Measurements from ENCODE around the gene DSN1. TPM values are rescaled to one million over a fixed set of nuclear protein-coding genes. Genes with fewer than 3 reads are reported as not detected.

The DSN1 gene
- total RNA-seq, 1 experiment from 2014 or later = 7.8 TPM

DNA sequence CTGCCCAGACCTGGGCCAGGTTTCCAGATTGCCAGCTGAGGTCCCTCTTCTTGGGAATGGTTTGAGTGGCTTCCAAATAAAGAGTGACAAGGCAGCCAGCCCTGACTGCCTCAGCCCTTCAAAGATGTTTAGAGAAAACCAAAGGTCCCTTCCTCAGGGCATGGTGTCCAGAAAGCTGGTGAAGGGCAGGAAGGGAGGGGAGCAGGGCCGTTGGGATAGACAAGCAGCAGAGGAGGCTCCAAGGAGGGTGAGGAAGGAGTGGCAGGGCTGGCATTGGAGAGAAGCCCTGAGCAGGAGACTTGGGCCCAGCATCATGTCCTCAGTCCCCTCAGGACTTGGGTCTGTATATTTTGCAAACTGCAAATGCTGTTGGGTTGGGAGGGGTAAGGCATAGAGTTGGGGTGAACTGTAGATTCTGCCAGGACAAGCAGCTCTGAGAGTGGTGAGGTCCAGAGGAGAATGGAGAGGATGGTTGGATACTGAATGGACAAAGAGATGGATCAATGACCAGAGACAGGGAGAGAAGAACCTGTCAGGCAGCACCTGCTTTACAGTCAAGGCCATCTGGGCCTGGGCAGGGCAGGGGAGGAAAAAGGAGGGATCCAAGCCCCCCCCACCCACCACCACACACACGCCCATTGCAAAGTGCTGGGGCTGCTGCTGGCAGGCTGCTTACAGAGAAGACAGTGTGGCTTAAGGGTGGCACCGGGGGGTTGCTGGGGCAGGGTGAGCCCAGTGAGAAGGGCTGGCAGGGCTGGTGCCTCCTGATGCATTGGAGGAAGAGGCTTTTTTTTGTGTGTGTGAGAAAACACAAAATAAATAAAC is 5.5 kb upstream of the DSN1 start:
- Mint-ChIP-seq H3K9me3 (ENCODE audit: unreplicated experiment) (no peaks in the 10 kb centered on the region), H3K36me3 (ENCODE audit: insufficient read depth, unreplicated experiment) (peaks cover 33% of the 10 kb centered on the region), H3K4me1 (ENCODE audit: insufficient read depth, unreplicated experiment) (no peaks in the 10 kb centered on the region), H3K27me3 (ENCODE audit: insufficient read depth, unreplicated experiment) (no peaks in the 10 kb centered on the region), H3K4me3 (ENCODE audit: unreplicated experiment) (no peak overlapping the region), H3K27ac (ENCODE audit: low read depth, unreplicated experiment) (peak overlapping the region; percentile 5)
- CTCF ChIA-PET = interaction anchor here (0.6 to 1.1 kb wide), 3 partner anchors 84 to 566 kb away, joined by 3 to 6 read pairs (median 4); a partner anchor contains a TSS
- TF ChIP-seq, protein P1, sequence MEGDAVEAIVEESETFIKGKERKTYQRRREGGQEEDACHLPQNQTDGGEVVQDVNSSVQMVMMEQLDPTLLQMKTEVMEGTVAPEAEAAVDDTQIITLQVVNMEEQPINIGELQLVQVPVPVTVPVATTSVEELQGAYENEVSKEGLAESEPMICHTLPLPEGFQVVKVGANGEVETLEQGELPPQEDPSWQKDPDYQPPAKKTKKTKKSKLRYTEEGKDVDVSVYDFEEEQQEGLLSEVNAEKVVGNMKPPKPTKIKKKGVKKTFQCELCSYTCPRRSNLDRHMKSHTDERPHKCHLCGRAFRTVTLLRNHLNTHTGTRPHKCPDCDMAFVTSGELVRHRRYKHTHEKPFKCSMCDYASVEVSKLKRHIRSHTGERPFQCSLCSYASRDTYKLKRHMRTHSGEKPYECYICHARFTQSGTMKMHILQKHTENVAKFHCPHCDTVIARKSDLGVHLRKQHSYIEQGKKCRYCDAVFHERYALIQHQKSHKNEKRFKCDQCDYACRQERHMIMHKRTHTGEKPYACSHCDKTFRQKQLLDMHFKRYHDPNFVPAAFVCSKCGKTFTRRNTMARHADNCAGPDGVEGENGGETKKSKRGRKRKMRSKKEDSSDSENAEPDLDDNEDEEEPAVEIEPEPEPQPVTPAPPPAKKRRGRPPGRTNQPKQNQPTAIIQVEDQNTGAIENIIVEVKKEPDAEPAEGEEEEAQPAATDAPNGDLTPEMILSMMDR (IDR thresholded peaks at IDR 0.05; ENCODE audit: unreplicated experiment) = no peak
- no TSS peak for BruUV-seq (replicated peaks)
- POLR2A ChIA-PET = interaction anchor here (0.5 kb wide), 1 partner anchor 77 kb away, joined by 5 read pairs; no protein-coding TSS in a partner anchor
- DNase-seq (ENCODE audit: unreplicated experiment) = no peak
- intact Hi-C loops (cut with micrococcal nuclease) = no loop called here

DNA sequence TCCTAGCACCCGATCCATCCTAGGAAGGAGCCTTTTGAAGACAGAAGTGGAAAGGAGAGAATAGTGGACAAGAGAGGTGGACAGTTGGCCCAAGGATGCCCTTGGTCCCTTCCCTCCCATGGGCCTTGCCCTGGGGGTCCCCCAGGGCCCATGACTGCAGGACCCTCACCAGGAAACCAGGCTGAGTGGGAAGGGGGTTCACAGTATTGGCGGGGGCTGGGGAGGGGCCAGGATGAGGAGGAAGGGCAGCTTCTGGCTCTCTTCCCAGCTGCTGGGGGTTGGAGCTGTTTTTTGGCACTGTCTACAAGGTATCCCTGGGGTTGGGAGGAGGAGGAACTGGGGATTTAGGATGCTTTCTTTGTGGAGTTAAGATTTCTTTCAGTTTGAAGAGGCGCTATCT is 4.0 kb upstream of the DSN1 start:
- POLR2A ChIA-PET = no interaction called here
- CTCF ChIA-PET = interaction anchor here (0.7 to 1.3 kb wide), 3 partner anchors 86 to 173 kb away, joined by 3 read pairs; a partner anchor contains a TSS
- TF ChIP-seq, protein P1 (IDR thresholded peaks at IDR 0.05; ENCODE audit: unreplicated experiment) = no peak

DNA sequence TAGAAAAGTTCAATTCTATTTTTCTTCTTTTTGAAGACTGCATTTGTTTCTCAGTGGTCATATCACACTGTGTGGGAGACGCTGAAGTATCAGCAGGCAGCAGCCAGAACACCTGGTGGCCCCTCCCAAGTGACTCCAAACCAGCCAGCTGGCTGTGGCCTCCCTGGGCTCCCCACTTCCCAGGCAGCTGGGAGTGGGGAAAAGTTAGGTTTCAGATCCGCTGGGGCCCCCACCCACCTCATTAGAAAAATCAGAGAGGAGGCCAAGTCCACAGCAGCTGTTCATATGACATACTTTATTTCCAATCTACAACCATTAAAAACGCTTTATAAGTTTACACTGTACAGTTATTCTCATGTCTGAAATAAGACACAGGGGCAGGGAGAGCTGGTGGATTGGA is 3.6 kb upstream of the DSN1 start:
- H3K27me3 Mint-ChIP-seq (ENCODE audit: insufficient read depth, unreplicated experiment) = no peaks in the 10 kb centered on the region
- TF ChIP-seq, protein P1 (IDR thresholded peaks at IDR 0.05; ENCODE audit: unreplicated experiment) = no peak
- POLR2A ChIA-PET = no interaction called here
- H3K4me3 Mint-ChIP-seq (ENCODE audit: unreplicated experiment) = no peak overlapping the region
- no peak overlapping the region for H3K27ac Mint-ChIP-seq (ENCODE audit: low read depth, unreplicated experiment)
- H3K4me1 Mint-ChIP-seq (ENCODE audit: insufficient read depth, unreplicated experiment) = peaks cover 7% of the 10 kb centered on the region
- H3K36me3 Mint-ChIP-seq (ENCODE audit: insufficient read depth, unreplicated experiment) = peaks cover 27% of the 10 kb centered on the region
- DNase-seq (ENCODE audit: unreplicated experiment) = no peak
- CTCF ChIA-PET = interaction anchor here (0.6 to 1.3 kb wide), 3 partner anchors 110 to 415 kb away, joined by 3 to 6 read pairs (median 3); no protein-coding TSS in a partner anchor
- intact Hi-C loops (cut with micrococcal nuclease) = no loop called here
- no TSS peak for BruUV-seq (replicated peaks)
- no peaks in the 10 kb centered on the region for H3K9me3 Mint-ChIP-seq (ENCODE audit: unreplicated experiment)

More for the DNA sequence above, 4.0 kb upstream of the DSN1 start:
- H3K4me3 Mint-ChIP-seq (ENCODE audit: unreplicated experiment) = no peak overlapping the region
- BruUV-seq (replicated peaks) = no TSS peak
- peaks cover 3% of the 10 kb centered on the region for H3K4me1 Mint-ChIP-seq (ENCODE audit: insufficient read depth, unreplicated experiment)
- no peak overlapping the region for H3K27ac Mint-ChIP-seq (ENCODE audit: low read depth, unreplicated experiment)
- H3K36me3 Mint-ChIP-seq (ENCODE audit: insufficient read depth, unreplicated experiment) = peaks cover 31% of the 10 kb centered on the region
- H3K27me3 Mint-ChIP-seq (ENCODE audit: insufficient read depth, unreplicated experiment) = no peaks in the 10 kb centered on the region
- no peak for DNase-seq (ENCODE audit: unreplicated experiment)
- no peaks in the 10 kb centered on the region for H3K9me3 Mint-ChIP-seq (ENCODE audit: unreplicated experiment)
- intact Hi-C loops (cut with micrococcal nuclease) = no loop called here

DNA sequence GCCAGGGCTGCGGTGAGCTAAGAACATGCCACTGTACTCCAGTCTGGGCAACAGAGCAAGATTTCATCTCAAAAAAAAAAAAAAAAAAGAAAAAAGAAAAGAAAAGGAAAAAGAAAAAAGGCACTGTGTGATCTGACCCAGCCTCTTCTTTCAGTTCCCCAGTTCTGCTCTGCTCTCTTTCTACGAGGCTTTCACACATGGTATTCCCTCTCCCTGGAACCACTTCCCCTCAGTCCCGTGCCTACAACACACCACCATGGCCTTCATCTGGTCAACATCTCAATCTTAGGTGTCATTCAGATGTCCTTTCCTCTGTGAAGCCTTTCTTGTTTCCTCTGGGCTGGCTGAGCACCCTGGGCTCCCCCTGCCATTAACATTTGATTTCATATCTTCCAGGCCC is 2.3 kb upstream of the DSN1 start:
- Mint-ChIP-seq H3K9me3 (ENCODE audit: unreplicated experiment) (no peaks in the 10 kb centered on the region), H3K27ac (ENCODE audit: low read depth, unreplicated experiment) (peak overlapping the region; percentile 40), H3K4me3 (ENCODE audit: unreplicated experiment) (no peak overlapping the region), H3K27me3 (ENCODE audit: insufficient read depth, unreplicated experiment) (no peaks in the 10 kb centered on the region), H3K36me3 (ENCODE audit: insufficient read depth, unreplicated experiment) (peaks cover 19% of the 10 kb centered on the region), H3K4me1 (ENCODE audit: insufficient read depth, unreplicated experiment) (peaks cover 8% of the 10 kb centered on the region)
- DNase-seq (ENCODE audit: unreplicated experiment) = no peak
- intact Hi-C loops (cut with micrococcal nuclease) = no loop called here
- CTCF ChIA-PET = interaction anchor here (0.5 to 2.4 kb wide), 3 partner anchors 11 to 1258 kb away, joined by 3 to 10 read pairs (median 6); no protein-coding TSS in a partner anchor
- no TSS peak for BruUV-seq (replicated peaks)
- TF ChIP-seq, protein P1 (IDR thresholded peaks at IDR 0.05; ENCODE audit: unreplicated experiment) = no peak
- POLR2A ChIA-PET = interaction anchor here (0.8 to 2.9 kb wide), 2 partner anchors 32 to 87 kb away, joined by 3 to 35 read pairs; a partner anchor contains a TSS
